ENCODE data around the gene MFN2.
"Not testable (repeated sequence)": the region's sequence is repeated elsewhere in the genome, so short reads cannot be mapped to it uniquely, and the experiment has no call there.

Gene MFN2

GRCh38 chr1:11998636-11999035, 18.4 kb downstream of the MFN2 start:
- no peak for DNase-seq (ENCODE audit: low read depth, low spot score)

- no peak for DNase-seq (ENCODE audit: low read depth, low spot score)
Observed at GRCh38 chr1:11999236-11999635, 19.0 kb downstream of the MFN2 start.

GRCh38 chr1:12001249-12001917, 21.1 kb downstream of the MFN2 start:
- no peak for DNase-seq (ENCODE audit: low read depth, low spot score)

- DNase-seq (ENCODE audit: low read depth, low spot score) = no peak
Observed at GRCh38 chr1:12001996-12002493, 21.8 kb downstream of the MFN2 start.

GRCh38 chr1:12003762-12004161, 23.5 kb downstream of the MFN2 start:
- no peak for DNase-seq (ENCODE audit: low read depth, low spot score)

DNA sequence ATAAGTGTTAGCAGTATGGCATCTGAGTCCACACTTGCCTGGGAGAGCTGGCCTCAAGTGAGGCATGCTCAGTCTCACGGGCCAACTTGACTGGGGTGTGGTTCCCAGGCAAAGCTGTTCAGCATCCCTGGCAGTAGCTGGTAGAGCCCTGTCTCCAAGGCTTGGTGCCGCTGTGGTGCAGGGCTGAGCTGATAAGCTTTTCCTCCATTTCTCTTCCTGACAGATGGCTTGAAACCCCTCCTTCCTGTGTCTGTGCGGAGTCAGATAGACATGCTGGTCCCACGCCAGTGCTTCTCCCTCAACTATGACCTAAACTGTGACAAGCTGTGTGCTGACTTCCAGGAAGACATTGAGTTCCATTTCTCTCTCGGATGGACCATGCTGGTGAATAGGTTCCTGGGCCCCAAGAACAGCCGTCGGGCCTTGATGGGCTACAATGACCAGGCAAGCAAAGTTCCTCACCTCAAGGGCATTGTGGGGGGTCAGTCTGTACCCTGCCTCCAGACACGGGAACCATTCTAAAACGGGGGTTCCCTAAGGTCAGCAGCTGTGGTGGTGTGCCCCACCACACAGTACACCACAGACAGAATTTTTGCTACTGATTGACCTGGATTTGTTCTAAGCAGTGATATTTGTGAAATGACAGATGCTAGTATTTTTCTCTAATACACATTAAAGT, 25.4 kb downstream of the MFN2 start:
- DNase-seq (ENCODE audit: low read depth, low spot score) = no peak

- DNase-seq (ENCODE audit: low read depth, low spot score) = no peak
Observed at GRCh38 chr1:12006167-12006921, 26.1 kb downstream of the MFN2 start.

- DNase-seq (ENCODE audit: low read depth, low spot score) = no peak
Observed at GRCh38 chr1:12007204-12007603, 27.0 kb downstream of the MFN2 start.

DNA sequence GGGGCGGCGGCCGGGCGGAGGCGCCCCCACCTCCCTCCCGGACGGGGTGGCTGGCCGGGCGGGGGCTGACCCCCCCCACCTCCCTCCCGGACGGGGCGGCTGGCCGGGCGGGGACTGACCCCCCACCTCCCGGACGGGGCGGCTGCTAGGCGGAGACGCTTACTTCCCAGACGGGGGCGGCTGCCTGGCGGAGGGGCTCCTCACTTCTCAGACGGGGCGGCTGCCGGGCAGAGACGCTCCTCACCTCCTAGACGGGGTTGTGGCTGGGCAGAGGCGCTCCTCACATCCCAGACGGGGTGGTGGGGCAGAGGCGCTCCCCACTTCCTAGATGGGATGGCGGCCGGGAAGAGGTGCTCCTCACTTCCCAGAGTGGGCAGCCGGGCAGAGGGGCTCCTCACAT, 28.1 kb downstream of the MFN2 start:
- not testable (repeated sequence) for DNase-seq (ENCODE audit: low read depth, low spot score)

DNA sequence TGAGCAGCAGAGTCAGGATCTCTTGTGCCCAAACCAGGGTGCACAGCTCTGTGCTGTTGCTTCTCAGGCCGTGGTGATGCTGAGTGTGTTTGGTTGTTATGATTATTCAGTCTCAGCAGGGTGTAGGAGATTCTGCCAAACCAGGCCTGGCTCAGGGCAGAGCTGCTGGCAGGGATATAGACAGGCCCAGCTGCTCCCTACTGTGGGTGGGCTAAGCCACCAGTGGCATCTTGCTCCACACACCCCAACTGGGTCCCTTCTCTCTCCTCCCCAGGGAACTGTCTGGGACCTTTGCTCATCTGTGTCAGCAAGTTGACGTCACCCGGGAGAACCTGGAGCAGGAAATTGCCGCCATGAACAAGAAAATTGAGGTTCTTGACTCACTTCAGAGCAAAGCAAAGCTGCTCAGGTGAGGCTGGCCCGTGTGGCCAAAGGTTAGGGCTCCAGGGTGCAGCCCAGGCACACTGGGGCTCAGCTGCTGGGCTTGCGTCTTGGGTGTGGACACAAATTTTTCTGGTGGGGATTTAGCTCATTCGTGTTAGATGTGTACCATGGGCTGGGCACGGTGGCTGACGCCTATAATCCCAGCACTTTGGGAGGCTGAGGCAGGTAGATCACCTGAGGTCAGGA, 29.2 kb downstream of the MFN2 start:
- no peak for DNase-seq (ENCODE audit: low read depth, low spot score)

DNA sequence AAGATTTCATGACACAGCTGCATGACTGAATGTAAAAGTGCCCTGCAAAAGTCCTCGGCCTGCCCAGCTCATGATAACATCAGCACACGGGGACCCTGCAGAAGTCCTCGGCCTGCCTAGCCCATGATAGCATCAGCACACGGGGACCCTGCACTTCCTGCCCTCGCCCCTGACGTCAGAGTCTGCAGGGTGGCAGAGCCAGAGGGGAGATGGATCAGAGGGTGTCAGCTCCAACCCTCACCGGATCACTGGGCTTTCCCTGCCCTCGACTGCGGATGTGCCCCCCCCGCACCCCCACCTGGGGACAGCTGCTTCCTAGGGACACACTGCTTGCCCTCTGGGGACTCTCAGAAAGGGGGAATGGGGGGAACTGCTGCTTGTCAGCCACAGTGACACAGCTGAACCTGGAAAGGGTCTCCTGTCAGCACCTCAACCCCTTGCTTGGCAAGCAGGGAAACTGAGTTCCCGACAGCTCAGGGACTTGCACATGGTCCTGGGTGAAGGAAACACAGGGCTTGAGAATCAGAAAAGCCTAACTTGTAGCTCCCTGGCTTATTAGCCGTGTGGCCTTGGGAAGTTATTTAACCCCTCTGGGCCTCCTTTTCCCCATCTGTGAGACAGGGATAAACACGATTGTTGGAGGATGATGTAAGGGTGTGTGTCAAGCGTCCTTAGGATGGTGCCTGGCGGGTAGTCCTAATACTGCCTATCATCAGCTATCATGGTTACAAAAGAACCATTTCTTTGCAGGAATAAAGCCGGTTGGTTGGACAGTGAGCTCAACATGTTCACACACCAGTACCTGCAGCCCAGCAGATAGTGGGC, 30.7 kb downstream of the MFN2 start:
- no peak for DNase-seq (ENCODE audit: low read depth, low spot score)

GRCh38 chr1:12011998-12012397, 31.8 kb downstream of the MFN2 start:
- no peak for DNase-seq (ENCODE audit: low read depth, low spot score)

GRCh38 chr1:12012560-12013316, 32.5 kb downstream of the MFN2 start:
- DNase-seq (ENCODE audit: low read depth, low spot score) = no peak

DNA sequence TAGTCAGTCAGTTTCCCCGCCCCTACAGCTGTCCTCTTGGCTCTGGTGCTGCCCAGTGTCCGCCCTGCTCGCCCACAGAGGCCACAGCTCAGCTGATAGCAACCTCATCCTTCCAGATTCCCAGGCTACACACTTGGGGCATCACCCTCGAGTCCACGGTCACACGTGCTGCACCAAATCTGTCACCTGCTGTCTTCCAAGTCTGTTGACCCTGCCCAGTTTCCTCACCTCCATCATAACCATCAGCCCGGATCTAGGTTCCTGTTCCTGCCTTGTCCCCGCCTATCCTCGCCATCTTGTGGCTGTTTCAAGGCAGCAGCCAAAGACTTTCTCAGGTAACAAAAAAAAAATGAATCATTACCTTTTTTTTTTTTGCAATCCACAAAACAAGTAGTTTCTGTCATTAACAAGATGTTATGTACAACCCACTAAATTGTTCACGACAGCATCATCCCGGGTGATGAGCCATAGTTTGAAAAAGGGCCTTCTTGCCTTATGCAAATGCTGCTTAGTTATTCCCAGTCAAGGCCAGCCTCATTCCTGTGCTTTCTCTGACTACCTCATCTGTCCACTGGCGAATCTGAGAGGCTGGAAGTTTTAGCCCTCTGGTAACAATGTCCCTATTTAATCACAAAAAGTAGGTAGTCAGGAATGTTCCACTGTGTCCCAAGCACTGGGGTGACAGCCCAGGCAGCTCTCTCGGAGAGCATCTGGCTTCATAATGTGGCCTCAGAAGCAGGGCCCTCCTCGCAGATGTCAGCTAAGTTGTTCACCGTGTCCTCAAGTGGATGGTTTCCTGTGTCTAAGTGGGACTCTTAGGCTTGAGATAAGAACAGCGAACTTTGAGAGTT, 34.1 kb downstream of the MFN2 start:
- no peak for DNase-seq (ENCODE audit: low read depth, low spot score)

GRCh38 chr1:12015001-12015491, 34.8 kb downstream of the MFN2 start:
- no peak for DNase-seq (ENCODE audit: low read depth, low spot score)

GRCh38 chr1:12015499-12015898, 35.3 kb downstream of the MFN2 start:
- DNase-seq (ENCODE audit: low read depth, low spot score) = no peak

DNA sequence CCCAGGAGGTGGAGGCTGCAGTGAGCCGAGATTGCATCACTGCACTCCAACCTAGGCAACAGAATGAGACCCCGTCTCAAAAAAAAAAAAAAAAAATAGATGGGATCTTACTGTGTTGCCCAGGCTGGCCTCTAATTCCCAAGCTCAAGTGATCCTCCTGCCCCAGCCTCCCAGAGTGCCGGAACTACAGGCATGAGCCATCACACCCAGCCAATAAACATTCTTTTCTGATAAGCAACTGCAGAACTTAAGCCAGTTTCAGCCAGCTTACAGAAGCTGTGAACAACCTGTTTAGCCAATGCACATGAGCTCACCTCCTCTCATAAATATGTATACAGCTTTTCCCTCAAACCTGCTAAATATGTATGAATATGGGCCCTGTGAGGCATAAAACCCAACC, 35.9 kb downstream of the MFN2 start:
- no peak for DNase-seq (ENCODE audit: low read depth, low spot score)

- DNase-seq (ENCODE audit: low read depth, low spot score) = no peak
Observed at GRCh38 chr1:12019858-12020509, 39.7 kb downstream of the MFN2 start.

GRCh38 chr1:12021616-12022015, 41.4 kb downstream of the MFN2 start:
- DNase-seq (ENCODE audit: low read depth, low spot score) = no peak
